ENCODE data around the gene BMI1. TPM values are rescaled to one million over a fixed set of nuclear protein-coding genes. Genes with fewer than 3 reads are reported as not detected.

The BMI1 gene
- polyA plus RNA-seq, 1 donor (not counting 4 experiments of a cell fraction or from before 2014, with no cell fraction given): 33.1 TPM

DNA sequence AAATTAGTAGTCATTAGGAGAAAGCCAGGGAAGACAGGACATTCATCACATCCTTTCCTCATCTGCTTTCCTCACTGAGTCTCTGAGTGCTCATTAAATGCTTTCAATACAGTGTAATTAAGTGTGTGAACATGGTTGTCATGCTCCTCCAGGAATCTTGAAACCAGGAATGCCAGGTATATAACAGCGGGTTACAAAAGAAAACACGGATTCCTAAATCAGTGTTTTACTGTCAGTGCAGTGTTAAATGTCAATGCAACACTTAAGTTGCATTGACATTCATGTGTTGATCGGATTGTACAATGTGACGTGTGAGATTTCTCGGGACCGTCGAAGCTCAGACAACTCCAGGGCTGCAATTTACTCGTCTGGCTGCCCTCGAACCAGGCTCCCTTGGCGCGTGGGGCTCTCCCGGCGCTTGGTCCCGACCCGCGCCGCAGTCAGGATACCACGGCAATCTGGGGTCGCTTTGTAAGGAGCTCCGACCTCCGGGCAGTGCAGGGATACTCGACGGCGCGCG is 23.9 kb downstream of the BMI1 start:
- Histone ChIP-seq H4K20me1 (ENCODE audit: control insufficient read depth, extremely low read depth, insufficient read depth, low read length) (no peaks in the 10 kb centered on the region), H3K27ac (ENCODE audit: control insufficient read depth, insufficient read depth, low read length) (no peak overlapping the region), H2AFZ (ENCODE audit: control insufficient read depth, low read length) (no peak overlapping the region), H3K4me2 (ENCODE audit: control insufficient read depth, extremely low read depth, insufficient read depth, low read depth, low read length) (no peak overlapping the region), H3K4me1 (ENCODE audit: control insufficient read depth, extremely low read depth, insufficient read depth, low read length) (peaks cover 2% of the 10 kb centered on the region), H3K9me1 (ENCODE audit: control insufficient read depth, extremely low read depth, insufficient read depth, low read length) (no peaks in the 10 kb centered on the region), H3K9me3 (ENCODE audit: control insufficient read depth, low read depth, low read length) (peaks cover 2% of the 10 kb centered on the region), H3K79me2 (ENCODE audit: control insufficient read depth, insufficient read depth, low read length) (no peaks in the 10 kb centered on the region), H3K36me3 (ENCODE audit: control insufficient read depth in 2 of 2, extremely low read depth in 1 of 2, insufficient read depth in 2 of 2, low read length in 2 of 2) (no peaks in the 10 kb centered on the region), H3K27me3 (ENCODE audit: control insufficient read depth, extremely low read depth, insufficient read depth, low read length) (peaks cover 69% of the 10 kb centered on the region), H3K9ac (ENCODE audit: control insufficient read depth, extremely low read depth, insufficient read depth, low read length) (no peak overlapping the region), H3K4me3 (ENCODE audit: control insufficient read depth in 2 of 3, extremely low read depth in 1 of 3, insufficient read depth in 2 of 3, low read depth in 1 of 3, low read length in 3 of 3) (no peak overlapping the region)
- TF ChIP-seq, protein P1, sequence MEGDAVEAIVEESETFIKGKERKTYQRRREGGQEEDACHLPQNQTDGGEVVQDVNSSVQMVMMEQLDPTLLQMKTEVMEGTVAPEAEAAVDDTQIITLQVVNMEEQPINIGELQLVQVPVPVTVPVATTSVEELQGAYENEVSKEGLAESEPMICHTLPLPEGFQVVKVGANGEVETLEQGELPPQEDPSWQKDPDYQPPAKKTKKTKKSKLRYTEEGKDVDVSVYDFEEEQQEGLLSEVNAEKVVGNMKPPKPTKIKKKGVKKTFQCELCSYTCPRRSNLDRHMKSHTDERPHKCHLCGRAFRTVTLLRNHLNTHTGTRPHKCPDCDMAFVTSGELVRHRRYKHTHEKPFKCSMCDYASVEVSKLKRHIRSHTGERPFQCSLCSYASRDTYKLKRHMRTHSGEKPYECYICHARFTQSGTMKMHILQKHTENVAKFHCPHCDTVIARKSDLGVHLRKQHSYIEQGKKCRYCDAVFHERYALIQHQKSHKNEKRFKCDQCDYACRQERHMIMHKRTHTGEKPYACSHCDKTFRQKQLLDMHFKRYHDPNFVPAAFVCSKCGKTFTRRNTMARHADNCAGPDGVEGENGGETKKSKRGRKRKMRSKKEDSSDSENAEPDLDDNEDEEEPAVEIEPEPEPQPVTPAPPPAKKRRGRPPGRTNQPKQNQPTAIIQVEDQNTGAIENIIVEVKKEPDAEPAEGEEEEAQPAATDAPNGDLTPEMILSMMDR (optimal IDR thresholded peaks at IDR 0.05 in 1 of 3, IDR thresholded peaks at IDR 0.05 in 1 of 3, conservative IDR thresholded peaks at IDR 0.05 in 1 of 3; ENCODE audit: extremely low read depth in 1 of 3, insufficient read depth in 2 of 3, low read length in 3 of 3): no peak
- peak; percentile 56 for TF ChIP-seq EZH2 (IDR thresholded peaks at IDR 0.05; ENCODE audit: low read length)
- FAIRE-seq: no peak
- DNase-seq (ENCODE audit: low read depth, low spot score): no peak
- dilution Hi-C loops (cut with MboI; ENCODE audit: extremely low pct_ligation_motif_present, low sequenced_read_pairs): no loop called here

DNA sequence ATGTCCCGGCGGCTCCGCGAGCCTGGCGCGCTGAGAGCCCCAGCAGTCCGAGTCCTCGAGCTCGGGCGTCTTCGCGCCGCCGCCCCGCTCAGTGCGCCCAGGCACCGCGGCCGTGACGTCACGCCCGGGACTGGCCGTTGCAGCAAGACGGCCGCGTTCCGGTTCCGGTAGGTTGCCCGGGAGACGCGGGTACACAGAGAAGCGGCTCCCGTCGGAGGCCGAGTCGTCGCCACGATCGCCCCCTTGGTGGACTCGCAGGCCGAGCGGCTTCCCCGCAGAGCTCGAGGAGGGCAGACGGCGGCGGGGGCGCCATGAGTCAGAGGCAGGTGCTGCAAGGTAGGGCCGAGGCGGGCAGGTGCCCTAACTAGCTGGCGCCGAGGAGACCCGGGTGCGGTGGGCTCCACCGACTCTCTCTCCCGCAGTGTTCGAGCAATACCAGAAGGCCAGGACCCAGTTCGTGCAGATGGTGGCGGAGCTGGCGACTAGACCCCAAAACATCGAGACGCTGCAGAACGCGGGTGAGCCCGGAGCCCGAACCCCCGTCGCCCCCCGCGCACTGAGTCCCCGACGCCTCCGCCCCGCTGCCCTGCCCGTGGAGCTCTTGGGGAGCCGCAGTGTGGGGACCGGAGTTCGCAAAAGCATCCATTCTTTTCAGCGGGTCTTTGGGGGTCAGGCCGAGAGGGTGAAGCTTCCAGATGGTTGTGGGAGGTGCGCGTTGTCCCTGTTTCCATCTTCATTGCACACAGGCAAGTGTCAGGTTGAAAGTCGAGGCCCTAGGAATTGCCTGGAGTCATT is 24.6 kb downstream of the BMI1 start, which contains the start of gene SPAG6:
TSS of gene SPAG6 (plus strand) at position 196 of the 795 bp plus-strand sequence. CDS start at position 312, 116 bp downstream.
- DNase-seq (ENCODE audit: low read depth, low spot score) (no peak), FAIRE-seq (no peak)
- Histone ChIP-seq H2AFZ (ENCODE audit: control insufficient read depth, low read length) (no peak within 1 kb of the TSS), H3K36me3 (ENCODE audit: control insufficient read depth in 2 of 2, extremely low read depth in 1 of 2, insufficient read depth in 2 of 2, low read length in 2 of 2) (no peaks in the 10 kb centered on the region), H3K9me1 (ENCODE audit: control insufficient read depth, extremely low read depth, insufficient read depth, low read length) (no peaks in the 10 kb centered on the region), H4K20me1 (ENCODE audit: control insufficient read depth, extremely low read depth, insufficient read depth, low read length) (no peaks in the 10 kb centered on the region), H3K9me3 (ENCODE audit: control insufficient read depth, low read depth, low read length) (peaks cover 2% of the 10 kb centered on the region), H3K79me2 (ENCODE audit: control insufficient read depth, insufficient read depth, low read length) (no peaks in the 10 kb centered on the region), H3K4me2 (ENCODE audit: control insufficient read depth, extremely low read depth, insufficient read depth, low read depth, low read length) (no peak within 1 kb of the TSS), H3K9ac (ENCODE audit: control insufficient read depth, extremely low read depth, insufficient read depth, low read length) (no peak within 1 kb of the TSS), H3K4me1 (ENCODE audit: control insufficient read depth, extremely low read depth, insufficient read depth, low read length) (no peaks in the 10 kb centered on the region), H3K27ac (ENCODE audit: control insufficient read depth, insufficient read depth, low read length) (no peak within 1 kb of the TSS), H3K27me3 (ENCODE audit: control insufficient read depth, extremely low read depth, insufficient read depth, low read length) (peaks cover 69% of the 10 kb centered on the region), H3K4me3 (ENCODE audit: control insufficient read depth in 2 of 3, extremely low read depth in 1 of 3, insufficient read depth in 2 of 3, low read depth in 1 of 3, low read length in 3 of 3) (no peak within 1 kb of the TSS)
- dilution Hi-C loops (cut with MboI; ENCODE audit: extremely low pct_ligation_motif_present, low sequenced_read_pairs): no loop called here
- TF ChIP-seq EZH2 (IDR thresholded peaks at IDR 0.05; ENCODE audit: low read length): peak; percentile 54
- TF ChIP-seq, protein P1 (optimal IDR thresholded peaks at IDR 0.05 in 1 of 3, IDR thresholded peaks at IDR 0.05 in 1 of 3, conservative IDR thresholded peaks at IDR 0.05 in 1 of 3; ENCODE audit: extremely low read depth in 1 of 3, insufficient read depth in 2 of 3, low read length in 3 of 3): no peak
